SK-N-SH treated with all-trans-retinoic acid at 6 μM for 48 hours (cell line): ENCODE data around the gene RASL12.

ENCODE experiments used
- ISL1 ChIP-seq: fragments of 250-450 bp; sonication (Bioruptor Pico); IDR thresholded peaks from 2 replicates; pipeline ENCODE4 v2.1.2; 2022; ENCODE audit warnings: mild to moderate bottlenecking, moderate library complexity
- TOX ChIP-seq: fragments of 250-450 bp; sonication (Bioruptor Pico); IDR thresholded peaks from 2 replicates; pipeline ENCODE4 v1.8.0; 2021; ENCODE audit warnings: mild to moderate bottlenecking, moderate library complexity, borderline replicate concordance
- ZFP30 ChIP-seq: fragments of 450-650 bp; formaldehyde crosslinking; IDR thresholded peaks from 2 replicates; pipeline ENCODE4 v1.5.0; 2022; ENCODE audit warnings: mild to moderate bottlenecking, moderate library complexity
- ZNF565 ChIP-seq: fragments of 450-650 bp; formaldehyde crosslinking; conservative IDR thresholded peaks from 2 replicates; pipeline ENCODE4 v1.5.0; 2020; ENCODE audit warnings: low read depth, mild to moderate bottlenecking, moderate library complexity
- TF ChIP-seq, protein P1 (sequence below): fragments of 250-450 bp; sonication (Bioruptor Pico); IDR thresholded peaks from 2 replicates; pipeline ENCODE4 v1.8.0; 2020; ENCODE audit warnings: mild to moderate bottlenecking, moderate library complexity, borderline replicate concordance
- TF ChIP-seq, protein P2 (sequence below): fragments of 250-450 bp; sonication (Bioruptor Pico); IDR thresholded peaks from 2 replicates; pipeline ENCODE4 v1.5.1; 2020; ENCODE audit warnings: low read depth, mild to moderate bottlenecking, moderate library complexity

- TF ChIP-seq ZNF565 (CRISPR knock-in tag): no peak
- TF ChIP-seq, protein P1, sequence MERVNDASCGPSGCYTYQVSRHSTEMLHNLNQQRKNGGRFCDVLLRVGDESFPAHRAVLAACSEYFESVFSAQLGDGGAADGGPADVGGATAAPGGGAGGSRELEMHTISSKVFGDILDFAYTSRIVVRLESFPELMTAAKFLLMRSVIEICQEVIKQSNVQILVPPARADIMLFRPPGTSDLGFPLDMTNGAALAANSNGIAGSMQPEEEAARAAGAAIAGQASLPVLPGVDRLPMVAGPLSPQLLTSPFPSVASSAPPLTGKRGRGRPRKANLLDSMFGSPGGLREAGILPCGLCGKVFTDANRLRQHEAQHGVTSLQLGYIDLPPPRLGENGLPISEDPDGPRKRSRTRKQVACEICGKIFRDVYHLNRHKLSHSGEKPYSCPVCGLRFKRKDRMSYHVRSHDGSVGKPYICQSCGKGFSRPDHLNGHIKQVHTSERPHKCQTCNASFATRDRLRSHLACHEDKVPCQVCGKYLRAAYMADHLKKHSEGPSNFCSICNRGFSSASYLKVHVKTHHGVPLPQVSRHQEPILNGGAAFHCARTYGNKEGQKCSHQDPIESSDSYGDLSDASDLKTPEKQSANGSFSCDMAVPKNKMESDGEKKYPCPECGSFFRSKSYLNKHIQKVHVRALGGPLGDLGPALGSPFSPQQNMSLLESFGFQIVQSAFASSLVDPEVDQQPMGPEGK (CRISPR knock-in tag): no peak
- TF ChIP-seq, protein P2, sequence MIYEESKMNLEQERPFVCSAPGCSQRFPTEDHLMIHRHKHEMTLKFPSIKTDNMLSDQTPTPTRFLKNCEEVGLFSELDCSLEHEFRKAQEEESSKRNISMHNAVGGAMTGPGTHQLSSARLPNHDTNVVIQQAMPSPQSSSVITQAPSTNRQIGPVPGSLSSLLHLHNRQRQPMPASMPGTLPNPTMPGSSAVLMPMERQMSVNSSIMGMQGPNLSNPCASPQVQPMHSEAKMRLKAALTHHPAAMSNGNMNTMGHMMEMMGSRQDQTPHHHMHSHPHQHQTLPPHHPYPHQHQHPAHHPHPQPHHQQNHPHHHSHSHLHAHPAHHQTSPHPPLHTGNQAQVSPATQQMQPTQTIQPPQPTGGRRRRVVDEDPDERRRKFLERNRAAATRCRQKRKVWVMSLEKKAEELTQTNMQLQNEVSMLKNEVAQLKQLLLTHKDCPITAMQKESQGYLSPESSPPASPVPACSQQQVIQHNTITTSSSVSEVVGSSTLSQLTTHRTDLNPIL: no peak
- no peak for TF ChIP-seq ISL1 (CRISPR knock-in tag)
- no peak for TF ChIP-seq ZFP30 (CRISPR knock-in tag)
- no peak for TF ChIP-seq TOX (CRISPR knock-in tag)
Measured at GRCh38 chr15:65033659-65034269, 34.0 kb downstream of the RASL12 start.
